ENCODE data around the gene GTF3C1.

GTF3C1 gene

DNA sequence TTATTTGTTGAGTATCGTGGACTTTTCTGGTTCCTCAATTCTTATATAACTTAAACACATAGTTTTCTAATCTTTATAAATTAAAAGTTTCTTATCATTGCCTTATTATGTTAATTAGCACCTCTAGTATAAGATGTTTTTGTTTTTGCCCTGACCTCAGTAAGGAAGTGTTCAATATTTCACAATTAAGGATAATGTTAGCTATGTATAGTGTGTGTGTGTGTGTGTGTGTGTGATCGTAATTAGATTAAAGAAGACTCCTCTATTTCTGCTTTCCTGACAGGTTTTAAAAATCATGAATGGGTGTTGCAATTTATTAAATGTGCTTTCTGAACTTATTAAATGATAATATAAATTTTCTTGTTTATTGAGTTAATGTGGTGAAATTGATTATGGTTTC lies 135.8 kb downstream of the GTF3C1 start:
- H3K27ac ChIP-seq = no peak overlapping the region
- TF ChIP-seq, protein P1, sequence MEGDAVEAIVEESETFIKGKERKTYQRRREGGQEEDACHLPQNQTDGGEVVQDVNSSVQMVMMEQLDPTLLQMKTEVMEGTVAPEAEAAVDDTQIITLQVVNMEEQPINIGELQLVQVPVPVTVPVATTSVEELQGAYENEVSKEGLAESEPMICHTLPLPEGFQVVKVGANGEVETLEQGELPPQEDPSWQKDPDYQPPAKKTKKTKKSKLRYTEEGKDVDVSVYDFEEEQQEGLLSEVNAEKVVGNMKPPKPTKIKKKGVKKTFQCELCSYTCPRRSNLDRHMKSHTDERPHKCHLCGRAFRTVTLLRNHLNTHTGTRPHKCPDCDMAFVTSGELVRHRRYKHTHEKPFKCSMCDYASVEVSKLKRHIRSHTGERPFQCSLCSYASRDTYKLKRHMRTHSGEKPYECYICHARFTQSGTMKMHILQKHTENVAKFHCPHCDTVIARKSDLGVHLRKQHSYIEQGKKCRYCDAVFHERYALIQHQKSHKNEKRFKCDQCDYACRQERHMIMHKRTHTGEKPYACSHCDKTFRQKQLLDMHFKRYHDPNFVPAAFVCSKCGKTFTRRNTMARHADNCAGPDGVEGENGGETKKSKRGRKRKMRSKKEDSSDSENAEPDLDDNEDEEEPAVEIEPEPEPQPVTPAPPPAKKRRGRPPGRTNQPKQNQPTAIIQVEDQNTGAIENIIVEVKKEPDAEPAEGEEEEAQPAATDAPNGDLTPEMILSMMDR (IDR thresholded peaks at IDR 0.05) = no peak
- no peak for TF ChIP-seq ZFX (IDR thresholded peaks at IDR 0.05; ENCODE audit: borderline replicate concordance)

- no peak for TF ChIP-seq ZFX (IDR thresholded peaks at IDR 0.05; ENCODE audit: borderline replicate concordance)
- TF ChIP-seq, protein P1 (IDR thresholded peaks at IDR 0.05) = no peak
These were observed 139.0 kb downstream of the GTF3C1 start for GRCh38 chr16:27410761-27411160.

More at GRCh38 chr16:27410761-27411160, 139.0 kb downstream of the GTF3C1 start:
- no peak overlapping the region for H3K27ac ChIP-seq

Data from 22Rv1 (cell line).